Caco-2 (cell line): ENCODE measurements around the gene FAM131B. TPM values are rescaled to one million over a fixed set of nuclear protein-coding genes. Genes with fewer than 3 reads are reported as not detected.
A peak's percentile ranks its signal among the peaks of the same experiment; 100 is the strongest.

Source experiments
- Bru-seq: library from RNA; stranded (reverse); fragments of 400-500 nt; gene quantifications from one replicate; lab custom pipeline; 2021; lab: Mats Ljungman, UMichigan
- BruChase-seq, 2 experiments: library from RNA; stranded (reverse); fragments of 400-500 nt; gene quantifications; one replicate each; lab custom pipeline; 2021; lab: Mats Ljungman, UMichigan
- BruUV-seq: library from RNA; stranded (reverse); fragments of 400-500 nt; replicated peaks from 2 replicates; lab custom pipeline; 2021; lab: Mats Ljungman, UMichigan
- CTCF ChIA-PET: fragments of 300-600 bp; sonication (Branson Sonifier 250); formaldehyde crosslinking; loops from one replicate; lab custom pipeline; 2022; ENCODE audit warnings: antibody characterized with exemption; lab: Charles Lee
- POLR2A ChIA-PET: fragments of 300-600 bp; sonication (Branson Sonifier 250); formaldehyde crosslinking; loops from one replicate; lab custom pipeline; 2022; ENCODE audit warnings: antibody characterized with exemption; lab: Charles Lee
- DNase-seq, 2 experiments: peaks; one replicate each; pipeline versions ENCODE4 v3.0.0 to v3.0.0-alpha.2; 2020 to 2022
- H3K27me3 ChIP-seq: replicated peaks from 2 replicates; pipeline ENCODE4 v1.6.0; 2011; ENCODE audit warnings: low read length; ENCODE audit not compliant: control insufficient read depth, insufficient read depth
- H3K36me3 ChIP-seq: 2 replicates; pipeline ENCODE4 v1.5.1; 2011; ENCODE audit warnings: low read length; ENCODE audit not compliant: control insufficient read depth, insufficient read depth
- H3K4me1 ChIP-seq: fragments of 250-450 bp; sonication (Bioruptor Pico); 2 replicates; pipeline ENCODE4 v1.5.1; 2020; ENCODE audit warnings: mild to moderate bottlenecking
- H3K4me3 ChIP-seq: 2 replicates; pipeline ENCODE4 v1.5.1; 2011; ENCODE audit warnings: low read depth, mild to moderate bottlenecking, control low read depth, low read length
- H3K9me3 ChIP-seq: fragments of 250-450 bp; sonication (Bioruptor Pico); 2 replicates; pipeline ENCODE4 v1.5.1; 2020; ENCODE audit warnings: mild to moderate bottlenecking, moderate library complexity
- H3K27ac Mint-ChIP-seq: one replicate; pipeline ENCODE4 v1.8.0; 2022; ENCODE audit warnings: mixed read lengths; ENCODE audit not compliant: unreplicated experiment
- H3K27me3 Mint-ChIP-seq: one replicate; pipeline ENCODE4 v1.8.0; 2022; ENCODE audit warnings: mixed read lengths; ENCODE audit not compliant: insufficient read depth, unreplicated experiment
- H3K36me3 Mint-ChIP-seq: one replicate; pipeline ENCODE4 v1.8.0; 2022; ENCODE audit warnings: mild to moderate bottlenecking, mixed read lengths; ENCODE audit not compliant: insufficient read depth, unreplicated experiment
- H3K4me1 Mint-ChIP-seq: one replicate; pipeline ENCODE4 v1.8.0; 2022; ENCODE audit warnings: low read depth, mixed read lengths; ENCODE audit not compliant: unreplicated experiment
- H3K4me3 Mint-ChIP-seq: one replicate; pipeline ENCODE4 v1.8.0; 2022; ENCODE audit warnings: mild to moderate bottlenecking, moderate library complexity, mixed read lengths; ENCODE audit not compliant: unreplicated experiment
- H3K9me3 Mint-ChIP-seq: one replicate; pipeline ENCODE4 v1.8.0; 2022; ENCODE audit warnings: mixed read lengths; ENCODE audit not compliant: unreplicated experiment
- intact Hi-C: fragments of 100-400 bp; cut with micrococcal nuclease; formaldehyde crosslinking; loops from one replicate; pipeline ENCODE4 v1.10.0; 2022; ENCODE audit not compliant: unreplicated experiment
- long read RNA-seq: library from polyadenylated mRNA; stranded (forward); transcript quantifications from one replicate; pipeline ENCODE4 v2.0.0, GENCODE V29; 2022
- total RNA-seq: library from RNA; stranded (reverse); gene quantifications from 2 replicates; pipeline ENCODE4 v1.2.3, GENCODE V29; 2022
- TF ChIP-seq, protein P1 (sequence below), 2 experiments: fragments of 200-600 bp in 1 of 2; IDR thresholded peaks; 1 replicate in 1 of 2; 2 replicates in 1 of 2; pipeline versions ENCODE4 v1.5.1 to v1.8.0; 2011 to 2022; ENCODE audit warnings: antibody characterized with exemption in 1 of 2, control low read depth in 1 of 2, inconsistent platforms in 1 of 2, low read depth in 1 of 2, low read length in 1 of 2, mild to moderate bottlenecking in 1 of 2, moderate library complexity in 1 of 2; ENCODE audit not compliant: insufficient read depth in 1 of 2, severe bottlenecking in 1 of 2, unreplicated experiment in 1 of 2

FAM131B gene
- total RNA-seq (20.2 and 22.3 TPM in 2 replicates), Bru-seq, nascent RNA (percentile 53 among the genes with signal in this experiment), BruChase-seq, experiment 1, labeled RNA remaining after a 2-hour chase (percentile 70 among the genes with signal in this experiment), BruChase-seq, experiment 2, labeled RNA remaining after a 6-hour chase (percentile 83 among the genes with signal in this experiment)
- long read RNA-seq, full-length matches to known transcripts: 5 of 21 reads
- long read RNA-seq, partial matches to known transcripts: 4 of 21 reads
- long read RNA-seq, other reads (novel, unspliced or antisense): 12 of 21 reads

DNA sequence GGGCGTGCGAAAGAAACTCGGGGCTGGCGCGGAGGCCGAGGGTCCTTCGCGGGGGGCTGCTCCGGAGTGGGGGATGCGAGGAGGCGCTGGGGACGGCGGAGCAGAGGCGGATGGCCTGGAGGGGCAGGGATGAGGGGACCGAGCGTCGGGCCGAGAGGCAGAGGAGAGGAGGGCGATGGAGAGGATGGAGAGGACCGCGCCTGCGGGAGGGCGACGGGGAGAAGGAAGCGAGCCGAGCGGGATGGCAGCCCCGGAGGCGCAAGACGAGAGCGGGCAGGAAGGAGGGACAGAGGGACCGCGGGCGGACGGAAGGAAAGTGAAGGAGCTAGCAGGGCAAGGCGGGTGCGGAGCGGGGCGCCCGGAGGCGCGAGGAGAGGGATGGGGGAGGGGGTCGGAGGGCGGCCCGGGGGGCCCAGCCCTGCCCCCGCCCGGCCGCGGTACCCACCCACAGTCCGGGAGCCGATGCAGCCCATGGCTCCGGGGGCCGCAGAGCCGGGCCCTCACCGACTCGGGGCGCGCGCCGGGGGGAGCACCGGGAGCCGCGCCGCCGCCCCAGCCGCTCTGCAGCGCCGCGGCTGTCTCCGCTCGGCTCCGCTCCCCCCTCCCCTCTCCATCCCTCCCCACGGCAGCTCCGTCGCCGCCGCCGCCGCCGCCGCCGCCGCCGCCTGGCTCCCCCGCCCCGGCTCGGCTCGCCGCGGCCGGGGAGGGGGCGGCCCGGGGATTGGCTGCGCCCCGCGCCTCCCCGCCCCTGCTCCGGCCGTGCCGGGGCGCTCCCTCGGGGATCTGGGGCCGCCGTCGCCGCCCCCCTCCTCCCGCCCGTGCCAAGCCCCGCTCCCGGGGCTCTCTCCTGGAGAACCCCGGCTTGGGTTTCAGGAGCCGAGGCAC, at the start of gene FAM131B:
TSS of gene FAM131B (minus strand) at position 583 of the 885 bp plus-strand sequence. CDS start at position 473, 110 bp downstream.
- peaks cover 3% of the 10 kb centered on the region for H3K27me3 Mint-ChIP-seq
- CTCF ChIA-PET: interaction anchor here (0.6 kb wide), 2 partner anchors 46 to 122 kb away, joined by 3 to 6 read pairs; partner anchors contain the start of gene EPHA1

DNA sequence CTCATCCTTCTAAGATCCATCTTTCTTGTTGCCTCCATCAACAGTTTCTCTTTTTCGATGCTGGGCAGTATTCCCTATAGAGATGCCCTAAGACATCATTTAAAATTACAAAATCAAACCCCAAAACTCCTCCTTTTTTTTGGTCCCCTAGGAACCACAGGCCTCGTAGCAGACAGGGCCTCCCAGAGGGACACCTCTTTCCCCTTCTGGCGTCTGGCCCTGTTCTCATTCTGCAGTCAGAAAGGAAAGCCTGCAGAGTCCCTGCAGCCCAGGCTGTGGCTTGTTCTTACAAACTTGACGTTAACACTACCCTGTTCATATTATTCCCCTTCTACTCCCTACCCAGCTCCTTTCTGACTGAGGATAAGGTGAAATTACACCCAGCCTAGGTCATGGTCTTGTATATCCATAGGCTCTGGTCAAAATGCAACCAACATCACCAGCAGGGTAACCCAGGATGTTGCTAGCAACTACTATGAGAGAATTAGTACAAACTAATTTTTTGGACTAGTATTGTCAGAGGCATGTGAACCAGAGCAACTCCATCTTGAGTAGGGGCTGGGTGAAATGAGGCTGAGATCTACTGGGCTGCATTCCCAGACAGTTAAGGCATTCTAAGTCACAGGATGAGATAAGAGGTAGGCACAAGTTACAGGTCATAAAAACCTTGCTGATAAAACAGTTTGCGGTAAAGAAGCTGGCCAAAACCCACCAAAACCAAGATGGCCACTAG, 49.6 kb upstream of the FAM131B start:
- ChIA-PET CTCF (interaction anchor here (0.6 kb wide), 1 partner anchor 32 kb away, joined by 6 read pairs; no protein-coding TSS in a partner anchor), POLR2A (interaction anchor here (0.6 kb wide), 1 partner anchor 1314 kb away, joined by 3 read pairs; no protein-coding TSS in a partner anchor)
- no peaks in the 10 kb centered on the region for H3K9me3 ChIP-seq
- peaks cover 70% of the 10 kb centered on the region for H3K4me1 Mint-ChIP-seq
- no peaks in the 10 kb centered on the region for H3K27me3 ChIP-seq
- BruUV-seq: no TSS peak
- intact Hi-C loops: no loop called here
- no peak overlapping the region for H3K4me3 ChIP-seq
- TF ChIP-seq, protein P1, sequence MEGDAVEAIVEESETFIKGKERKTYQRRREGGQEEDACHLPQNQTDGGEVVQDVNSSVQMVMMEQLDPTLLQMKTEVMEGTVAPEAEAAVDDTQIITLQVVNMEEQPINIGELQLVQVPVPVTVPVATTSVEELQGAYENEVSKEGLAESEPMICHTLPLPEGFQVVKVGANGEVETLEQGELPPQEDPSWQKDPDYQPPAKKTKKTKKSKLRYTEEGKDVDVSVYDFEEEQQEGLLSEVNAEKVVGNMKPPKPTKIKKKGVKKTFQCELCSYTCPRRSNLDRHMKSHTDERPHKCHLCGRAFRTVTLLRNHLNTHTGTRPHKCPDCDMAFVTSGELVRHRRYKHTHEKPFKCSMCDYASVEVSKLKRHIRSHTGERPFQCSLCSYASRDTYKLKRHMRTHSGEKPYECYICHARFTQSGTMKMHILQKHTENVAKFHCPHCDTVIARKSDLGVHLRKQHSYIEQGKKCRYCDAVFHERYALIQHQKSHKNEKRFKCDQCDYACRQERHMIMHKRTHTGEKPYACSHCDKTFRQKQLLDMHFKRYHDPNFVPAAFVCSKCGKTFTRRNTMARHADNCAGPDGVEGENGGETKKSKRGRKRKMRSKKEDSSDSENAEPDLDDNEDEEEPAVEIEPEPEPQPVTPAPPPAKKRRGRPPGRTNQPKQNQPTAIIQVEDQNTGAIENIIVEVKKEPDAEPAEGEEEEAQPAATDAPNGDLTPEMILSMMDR (IDR thresholded peaks at IDR 0.05; ENCODE audit: insufficient read depth in 1 of 2, low read depth in 1 of 2, low read length in 1 of 2, severe bottlenecking in 1 of 2, unreplicated experiment in 1 of 2): no peak
- peaks cover 42% of the 10 kb centered on the region for H3K4me1 ChIP-seq
- H3K27ac Mint-ChIP-seq: no peak overlapping the region
- no peak overlapping the region for H3K4me3 Mint-ChIP-seq
- no peaks in the 10 kb centered on the region for H3K27me3 Mint-ChIP-seq
- peaks cover 9% of the 10 kb centered on the region for H3K36me3 Mint-ChIP-seq
- H3K36me3 ChIP-seq: no peaks in the 10 kb centered on the region
- no peaks in the 10 kb centered on the region for H3K9me3 Mint-ChIP-seq
- DNase-seq: no peak

More for the DNA sequence above, at the start of gene FAM131B:
- peak; percentile 36 to 52 for DNase-seq
- H3K4me1 Mint-ChIP-seq: peaks cover 23% of the 10 kb centered on the region
- Histone ChIP-seq H3K9me3 (no peaks in the 10 kb centered on the region), H3K4me1 (peaks cover 4% of the 10 kb centered on the region; the same call in 1 of the 2 replicates), H3K27me3 (no peaks in the 10 kb centered on the region), H3K4me3 (peak within 1 kb of the TSS; percentile 52), H3K36me3 (no peaks in the 10 kb centered on the region)
- peak within 1 kb of the TSS; percentile 55 for H3K27ac Mint-ChIP-seq
- peaks cover 6% of the 10 kb centered on the region for H3K36me3 Mint-ChIP-seq
- POLR2A ChIA-PET: interaction anchor here (0.7 kb wide), 1 partner anchor 43 kb away, joined by 5 read pairs; no protein-coding TSS in a partner anchor
- H3K9me3 Mint-ChIP-seq: no peaks in the 10 kb centered on the region
- BruUV-seq: no TSS peak
- intact Hi-C loops: loop anchor here (2.0 kb wide), 1 partner anchor 18 kb away; the partner anchor contains the start of gene ZYX
- H3K4me3 Mint-ChIP-seq: peak within 1 kb of the TSS; percentile 94
- TF ChIP-seq, protein P1 (IDR thresholded peaks at IDR 0.05; ENCODE audit: insufficient read depth in 1 of 2, low read depth in 1 of 2, low read length in 1 of 2, severe bottlenecking in 1 of 2, unreplicated experiment in 1 of 2): no peak
